Measurements from ENCODE around the gene HNRNPA2B1.

DNA sequence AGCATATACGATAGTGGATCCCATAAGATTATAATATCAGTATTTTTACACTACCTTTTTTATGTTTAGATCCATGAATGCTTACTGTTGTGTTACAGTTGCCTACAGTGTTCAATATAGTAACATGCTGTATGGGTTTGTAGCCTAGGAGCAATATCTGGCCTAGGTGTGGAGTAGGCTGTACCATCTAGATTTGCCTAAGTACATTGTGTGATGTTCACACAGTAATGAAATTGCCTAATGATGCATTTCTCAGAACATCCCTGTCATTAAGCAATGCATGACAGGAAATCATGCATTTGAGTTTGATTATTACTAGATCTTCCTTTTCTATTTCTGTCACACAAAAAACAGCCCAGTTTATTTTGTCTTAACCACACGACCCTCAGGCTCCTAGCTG is 15.5 kb upstream of the HNRNPA2B1 start:
- TF ChIP-seq, protein P1, sequence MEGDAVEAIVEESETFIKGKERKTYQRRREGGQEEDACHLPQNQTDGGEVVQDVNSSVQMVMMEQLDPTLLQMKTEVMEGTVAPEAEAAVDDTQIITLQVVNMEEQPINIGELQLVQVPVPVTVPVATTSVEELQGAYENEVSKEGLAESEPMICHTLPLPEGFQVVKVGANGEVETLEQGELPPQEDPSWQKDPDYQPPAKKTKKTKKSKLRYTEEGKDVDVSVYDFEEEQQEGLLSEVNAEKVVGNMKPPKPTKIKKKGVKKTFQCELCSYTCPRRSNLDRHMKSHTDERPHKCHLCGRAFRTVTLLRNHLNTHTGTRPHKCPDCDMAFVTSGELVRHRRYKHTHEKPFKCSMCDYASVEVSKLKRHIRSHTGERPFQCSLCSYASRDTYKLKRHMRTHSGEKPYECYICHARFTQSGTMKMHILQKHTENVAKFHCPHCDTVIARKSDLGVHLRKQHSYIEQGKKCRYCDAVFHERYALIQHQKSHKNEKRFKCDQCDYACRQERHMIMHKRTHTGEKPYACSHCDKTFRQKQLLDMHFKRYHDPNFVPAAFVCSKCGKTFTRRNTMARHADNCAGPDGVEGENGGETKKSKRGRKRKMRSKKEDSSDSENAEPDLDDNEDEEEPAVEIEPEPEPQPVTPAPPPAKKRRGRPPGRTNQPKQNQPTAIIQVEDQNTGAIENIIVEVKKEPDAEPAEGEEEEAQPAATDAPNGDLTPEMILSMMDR (IDR thresholded peaks at IDR 0.05; ENCODE audit: control extremely low read depth in 1 of 3, insufficient read depth in 1 of 3, low read depth in 1 of 3, low read length in 3 of 3) = no peak
- TF ChIP-seq EZH2 (IDR thresholded peaks at IDR 0.05; ENCODE audit: low read depth, low read length, severe bottlenecking) (no peak), SP1 (IDR thresholded peaks at IDR 0.05; ENCODE audit: low read depth, low read length) (no peak), EP300 (IDR thresholded peaks at IDR 0.05; ENCODE audit: borderline replicate concordance in 1 of 2, low read depth in 2 of 2, low read length in 2 of 2) (no peak), BCL11A (IDR thresholded peaks at IDR 0.05; ENCODE audit: low read depth in 2 of 2, low read length in 2 of 2) (no peak), ASH2L (IDR thresholded peaks at IDR 0.05; ENCODE audit: low read length) (no peak), SUZ12 (IDR thresholded peaks at IDR 0.05; ENCODE audit: low read length) (no peak), POLR2AphosphoS5 (IDR thresholded peaks at IDR 0.05; ENCODE audit: low read depth, low read length) (no peak), BRCA1 (IDR thresholded peaks at IDR 0.05; ENCODE audit: low read depth, low read length) (no peak)
- TF ChIP-seq, protein P2, sequence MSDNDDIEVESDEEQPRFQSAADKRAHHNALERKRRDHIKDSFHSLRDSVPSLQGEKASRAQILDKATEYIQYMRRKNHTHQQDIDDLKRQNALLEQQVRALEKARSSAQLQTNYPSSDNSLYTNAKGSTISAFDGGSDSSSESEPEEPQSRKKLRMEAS (IDR thresholded peaks at IDR 0.05) = no peak

Measured in H1 (cell line).